CD14-positive monocyte (primary cell): Measurements from ENCODE around the gene LRRC8A. TPM values are rescaled to one million over a fixed set of nuclear protein-coding genes. Genes with fewer than 3 reads are reported as not detected.

Source experiments
- DNase-seq, 3 donors: peaks; one replicate each; pipeline ENCODE4 v3.0.0-alpha.2; 2011 to 2022
- H2AFZ ChIP-seq: 2 replicates; pipeline ENCODE4 v1.6.0; 2012; ENCODE audit warnings: mild to moderate bottlenecking, low read depth, low read length, inconsistent platforms; ENCODE audit not compliant: insufficient read depth, poor library complexity, severe bottlenecking
- H3K27ac ChIP-seq, 2 donors: 1 replicate in 1 of 2; 2 replicates in 1 of 2; pipeline ENCODE4 v1.5.1; 2012 to 2013; ENCODE audit warnings: low read length in 2 of 2, control low read depth in 1 of 2, inconsistent platforms in 1 of 2, low read depth in 1 of 2, mild to moderate bottlenecking in 1 of 2
- H3K27me3 ChIP-seq, 2 donors: one replicate each; pipeline versions ENCODE4 v1.6.0 to v1.6.1; 2011 to 2013; ENCODE audit warnings: low read length in 2 of 2; ENCODE audit not compliant: control insufficient read depth in 2 of 2, insufficient read depth in 2 of 2
- H3K36me3 ChIP-seq, 2 donors: replicated peaks in 1 of 2; 1 replicate in 1 of 2; 2 replicates in 1 of 2; pipeline versions ENCODE4 v1.5.1 to v1.6.1; 2012 to 2013; ENCODE audit warnings: low read length in 2 of 2, control low read depth in 1 of 2, inconsistent platforms in 1 of 2, mild to moderate bottlenecking in 1 of 2; ENCODE audit not compliant: insufficient read depth in 2 of 2, control insufficient read depth in 1 of 2
- H3K4me1 ChIP-seq, 2 donors: 1 replicate in 1 of 2; 2 replicates in 1 of 2; pipeline versions ENCODE4 v1.5.1 to v1.6.1; 2012 to 2013; ENCODE audit warnings: low read length in 2 of 2, control low read depth in 1 of 2, inconsistent platforms in 1 of 2, mild to moderate bottlenecking in 1 of 2, moderate library complexity in 1 of 2; ENCODE audit not compliant: insufficient read depth in 2 of 2, control insufficient read depth in 1 of 2
- H3K4me2 ChIP-seq: replicated peaks from 2 replicates; pipeline ENCODE3; 2012; ENCODE audit warnings: low read length, moderate library complexity, mild to moderate bottlenecking; ENCODE audit not compliant: poor library complexity, severe bottlenecking; ENCODE audit errors: extremely low read depth
- H3K4me3 ChIP-seq, 3 experiments: fragments of 200-600 bp in 1 of 3; sonication (generic) in 1 of 3; replicated peaks in 1 of 3; 1 replicate in 2 of 3; 2 replicates in 1 of 3; pipeline ENCODE4 v1.5.1; 2011 to 2013; ENCODE audit warnings: low read length in 3 of 3, mild to moderate bottlenecking in 3 of 3, control low read depth in 2 of 3, low read depth in 2 of 3, inconsistent platforms in 1 of 3, moderate library complexity in 1 of 3
- H3K79me2 ChIP-seq: 2 replicates; pipeline ENCODE4 v1.6.0; 2012; ENCODE audit warnings: mild to moderate bottlenecking, control low read depth, inconsistent platforms, low read length, moderate library complexity; ENCODE audit not compliant: insufficient read depth
- H3K9ac ChIP-seq: 2 replicates; pipeline ENCODE4 v1.6.0; 2017; ENCODE audit warnings: low read length, mild to moderate bottlenecking; ENCODE audit not compliant: insufficient read depth, poor library complexity, severe bottlenecking
- H3K9me3 ChIP-seq, 2 donors: replicated peaks in 1 of 2; 1 replicate in 1 of 2; 2 replicates in 1 of 2; pipeline versions ENCODE4 v1.5.1 to v1.6.1; 2012 to 2013; ENCODE audit warnings: low read length in 2 of 2, control low read depth in 1 of 2; ENCODE audit not compliant: control insufficient read depth in 1 of 2, insufficient read depth in 1 of 2
- H4K20me1 ChIP-seq: 2 replicates; pipeline ENCODE4 v1.6.0; 2012; ENCODE audit warnings: mild to moderate bottlenecking, low read length, control low read depth, moderate library complexity; ENCODE audit not compliant: insufficient read depth
- H3K27ac Mint-ChIP-seq, 7 donors: one replicate each; pipeline ENCODE4 v1.8.0; 2020; ENCODE audit warnings: mild to moderate bottlenecking in 7 of 7, mixed read lengths in 7 of 7, moderate library complexity in 6 of 7, inconsistent platforms in 2 of 7
- H3K27me3 Mint-ChIP-seq, 3 donors: one replicate each; pipeline ENCODE4 v1.8.0; 2021 to 2022; ENCODE audit warnings: low read depth in 3 of 3, mild to moderate bottlenecking in 3 of 3, mixed read lengths in 3 of 3, moderate library complexity in 3 of 3, inconsistent platforms in 1 of 3
- H3K36me3 Mint-ChIP-seq, 2 donors: one replicate each; pipeline ENCODE4 v1.8.0; 2020; ENCODE audit warnings: mixed read lengths in 2 of 2, inconsistent platforms in 1 of 2, mild to moderate bottlenecking in 1 of 2
- H3K4me1 Mint-ChIP-seq: one replicate; pipeline ENCODE4 v1.8.0; 2020; ENCODE audit warnings: mild to moderate bottlenecking, mixed read lengths
- H3K4me3 Mint-ChIP-seq, 2 donors: one replicate each; pipeline ENCODE4 v1.8.0; 2020; ENCODE audit warnings: mild to moderate bottlenecking in 2 of 2, mixed read lengths in 2 of 2, moderate library complexity in 1 of 2
- H3K9me3 Mint-ChIP-seq, 7 donors: one replicate each; pipeline ENCODE4 v1.8.0; 2020 to 2022; ENCODE audit warnings: mixed read lengths in 7 of 7, mild to moderate bottlenecking in 6 of 7, moderate library complexity in 6 of 7, inconsistent platforms in 2 of 7
- WGBS: methylation state at CpG from one replicate; pipeline ENCODE4 v1.1.5; 2013; ENCODE audit warnings: missing lambda C conversion rate; ENCODE audit not compliant: insufficient coverage; 5-methylcytosine and 5-hydroxymethylcytosine counted together
- intact Hi-C, 2 donors: fragments of 100-400 bp; cut with micrococcal nuclease; formaldehyde crosslinking; loops; one replicate each; pipeline versions ENCODE4 v1.15.0 to v1.15.1; 2023
- polyA plus RNA-seq, 3 donors: library from polyadenylated mRNA; depleted of rRNA in 1 of 3; unstranded in 2 of 3; stranded (reverse) in 1 of 3; fragments of 300-500 nt in 2 of 3; fragments of >200 nt in 1 of 3; fragmentation: Illumina TruSeq in 2 of 3; gene quantifications; 1 replicate in 2 of 3; 2 replicates in 1 of 3; pipeline ENCODE4 v1.2.3, GENCODE V29; 2012 to 2021
- TF ChIP-seq, protein P1 (sequence below): fragments of 200-600 bp; IDR thresholded peaks from one replicate; pipeline ENCODE4 v1.8.0; 2022; ENCODE audit warnings: antibody characterized with exemption, mild to moderate bottlenecking

The LRRC8A gene
- polyA plus RNA-seq, 3 donors: 7.8 to 10.8 (median 10.3) TPM

DNA sequence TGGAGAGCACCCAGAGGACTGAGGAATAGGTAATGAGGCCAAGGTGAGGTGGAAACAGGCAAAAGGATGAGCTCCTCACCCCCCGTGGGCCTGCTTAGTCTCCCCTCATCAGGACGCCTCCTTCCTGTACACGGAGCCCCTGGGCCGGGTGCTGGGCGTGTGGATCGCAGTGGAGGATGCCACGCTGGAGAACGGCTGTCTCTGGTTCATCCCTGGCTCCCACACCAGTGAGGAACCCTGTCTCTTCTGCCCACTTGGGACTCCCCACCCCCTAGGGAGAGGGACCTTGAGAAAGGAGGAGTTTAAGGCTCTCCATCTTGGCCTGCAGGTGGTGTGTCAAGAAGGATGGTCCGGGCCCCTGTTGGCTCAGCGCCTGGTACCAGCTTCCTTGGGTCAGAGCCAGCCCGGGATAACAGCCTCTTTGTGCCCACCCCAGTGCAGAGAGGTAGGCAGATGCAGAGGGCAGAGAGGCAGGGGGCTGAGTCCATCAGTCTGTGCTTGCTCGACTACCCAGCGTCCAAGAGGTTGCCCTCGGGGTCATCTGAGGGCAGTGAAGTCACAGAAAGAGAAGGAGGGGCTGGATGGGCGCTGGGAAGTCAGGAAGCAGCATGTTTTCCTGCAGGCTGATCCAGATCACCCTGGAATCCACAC lies 58.5 kb downstream of the LRRC8A start:
- H3K27ac ChIP-seq: no peak overlapping the region
- no peak overlapping the region for H3K4me2 ChIP-seq
- Mint-ChIP-seq H3K27ac (no peak overlapping the region), H3K4me3 (no peak overlapping the region), H3K36me3 (no peaks in the 10 kb centered on the region), H3K4me1 (no peaks in the 10 kb centered on the region), H3K9me3 (peaks cover 0 to 2% (median 0%) of the 10 kb centered on the region in 7 donors), H3K27me3 (peaks cover 0 to 3% (median 2%) of the 10 kb centered on the region in 3 donors)
- intact Hi-C loops: loop anchor here in 1 of 2 donors (10.0 kb wide), 2 partner anchors 56 to 216 kb away; partner anchors contain the start of genes KYAT1, LRRC8A and ZDHHC12
- H3K27me3 ChIP-seq: no peaks in the 10 kb centered on the region
- no peaks in the 10 kb centered on the region for H3K4me1 ChIP-seq
- DNase-seq: no peak
- H3K36me3 ChIP-seq: no peaks in the 10 kb centered on the region
- no peak overlapping the region for H2AFZ ChIP-seq
- TF ChIP-seq, protein P1, sequence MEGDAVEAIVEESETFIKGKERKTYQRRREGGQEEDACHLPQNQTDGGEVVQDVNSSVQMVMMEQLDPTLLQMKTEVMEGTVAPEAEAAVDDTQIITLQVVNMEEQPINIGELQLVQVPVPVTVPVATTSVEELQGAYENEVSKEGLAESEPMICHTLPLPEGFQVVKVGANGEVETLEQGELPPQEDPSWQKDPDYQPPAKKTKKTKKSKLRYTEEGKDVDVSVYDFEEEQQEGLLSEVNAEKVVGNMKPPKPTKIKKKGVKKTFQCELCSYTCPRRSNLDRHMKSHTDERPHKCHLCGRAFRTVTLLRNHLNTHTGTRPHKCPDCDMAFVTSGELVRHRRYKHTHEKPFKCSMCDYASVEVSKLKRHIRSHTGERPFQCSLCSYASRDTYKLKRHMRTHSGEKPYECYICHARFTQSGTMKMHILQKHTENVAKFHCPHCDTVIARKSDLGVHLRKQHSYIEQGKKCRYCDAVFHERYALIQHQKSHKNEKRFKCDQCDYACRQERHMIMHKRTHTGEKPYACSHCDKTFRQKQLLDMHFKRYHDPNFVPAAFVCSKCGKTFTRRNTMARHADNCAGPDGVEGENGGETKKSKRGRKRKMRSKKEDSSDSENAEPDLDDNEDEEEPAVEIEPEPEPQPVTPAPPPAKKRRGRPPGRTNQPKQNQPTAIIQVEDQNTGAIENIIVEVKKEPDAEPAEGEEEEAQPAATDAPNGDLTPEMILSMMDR: no peak
- no peaks in the 10 kb centered on the region for H4K20me1 ChIP-seq
- H3K79me2 ChIP-seq: no peaks in the 10 kb centered on the region
- H3K9me3 ChIP-seq: no peaks in the 10 kb centered on the region
- H3K4me3 ChIP-seq: no peak overlapping the region
- 90% methylated on average over 7 of the region's 15 CpGs for WGBS
- no peak overlapping the region for H3K9ac ChIP-seq

DNA sequence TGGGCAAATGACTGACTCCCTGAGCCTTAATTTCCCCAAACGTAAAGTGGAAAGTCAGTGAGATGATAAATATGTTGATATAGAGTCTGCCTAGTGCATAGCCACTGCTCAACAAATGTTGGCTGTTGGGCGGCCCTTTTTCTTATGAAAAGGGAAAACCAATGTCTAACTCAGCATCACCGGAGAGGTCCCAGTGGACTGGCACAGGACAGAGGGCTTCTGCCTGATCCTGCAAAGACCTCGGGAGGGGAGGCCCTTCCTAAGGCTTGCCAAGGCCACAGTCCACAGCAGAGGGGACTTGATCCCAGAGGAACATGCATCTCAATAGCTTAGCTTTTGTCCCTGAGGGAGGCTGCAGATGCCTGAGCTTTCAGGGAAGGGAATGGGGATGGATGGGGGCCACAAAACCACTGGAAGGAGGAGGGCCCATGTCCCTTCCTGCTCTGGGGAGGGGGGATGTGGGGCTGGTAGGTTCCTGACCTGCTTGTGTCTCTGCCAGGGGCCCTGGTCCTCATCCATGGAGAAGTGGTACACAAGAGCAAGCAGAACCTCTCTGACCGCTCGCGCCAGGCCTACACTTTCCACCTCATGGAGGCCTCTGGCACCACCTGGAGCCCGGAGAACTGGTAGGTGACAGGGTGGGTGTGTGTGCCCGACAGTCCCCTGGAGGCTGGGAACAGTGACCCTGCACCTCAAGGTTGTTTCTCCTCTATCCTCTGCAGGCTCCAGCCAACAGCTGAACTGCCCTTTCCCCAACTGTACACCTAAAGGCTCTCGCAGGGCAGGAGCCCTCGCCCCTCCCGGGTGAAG lies 59.2 kb downstream of the LRRC8A start:
- Histone ChIP-seq H3K27ac (no peak overlapping the region), H3K4me2 (no peak overlapping the region), H2AFZ (no peak overlapping the region), H4K20me1 (no peaks in the 10 kb centered on the region), H3K79me2 (peaks cover 1% of the 10 kb centered on the region), H3K27me3 (no peaks in the 10 kb centered on the region), H3K9me3 (no peaks in the 10 kb centered on the region), H3K4me1 (peaks cover 0 to 2% of the 10 kb centered on the region in 2 donors), H3K36me3 (no peaks in the 10 kb centered on the region), H3K4me3 (no peak overlapping the region), H3K9ac (no peak overlapping the region)
- Mint-ChIP-seq H3K27ac (no peak overlapping the region), H3K4me3 (no peak overlapping the region), H3K9me3 (peaks cover 0 to 2% (median 0%) of the 10 kb centered on the region in 7 donors), H3K36me3 (peaks cover 6 to 7% of the 10 kb centered on the region in 2 donors), H3K4me1 (peaks cover 2% of the 10 kb centered on the region), H3K27me3 (peaks cover 0 to 4% (median 2%) of the 10 kb centered on the region in 3 donors)
- 99% methylated on average over 6 of the region's 12 CpGs for WGBS
- intact Hi-C loops: loop anchor here in 1 of 2 donors (10.0 kb wide), 2 partner anchors 56 to 216 kb away; partner anchors contain the start of genes KYAT1, LRRC8A and ZDHHC12
- TF ChIP-seq, protein P1: no peak
- no peak for DNase-seq
